CD14-positive monocyte (primary cell): ENCODE measurements around the gene RAPGEF1. TPM values are rescaled to one million over a fixed set of nuclear protein-coding genes. Genes with fewer than 3 reads are reported as not detected.

Experiments used
- DNase-seq, 3 donors: peaks; one replicate each; pipeline ENCODE4 v3.0.0-alpha.2; 2011 to 2022
- H2AFZ ChIP-seq: 2 replicates; pipeline ENCODE4 v1.6.0; 2012; ENCODE audit warnings: mild to moderate bottlenecking, low read depth, low read length, inconsistent platforms; ENCODE audit not compliant: insufficient read depth, poor library complexity, severe bottlenecking
- H3K27ac ChIP-seq, 2 donors: 1 replicate in 1 of 2; 2 replicates in 1 of 2; pipeline ENCODE4 v1.5.1; 2012 to 2013; ENCODE audit warnings: low read length in 2 of 2, control low read depth in 1 of 2, inconsistent platforms in 1 of 2, low read depth in 1 of 2, mild to moderate bottlenecking in 1 of 2
- H3K27me3 ChIP-seq, 2 donors: one replicate each; pipeline versions ENCODE4 v1.6.0 to v1.6.1; 2011 to 2013; ENCODE audit warnings: low read length in 2 of 2; ENCODE audit not compliant: control insufficient read depth in 2 of 2, insufficient read depth in 2 of 2
- H3K36me3 ChIP-seq, 2 donors: replicated peaks in 1 of 2; 1 replicate in 1 of 2; 2 replicates in 1 of 2; pipeline versions ENCODE4 v1.5.1 to v1.6.1; 2012 to 2013; ENCODE audit warnings: low read length in 2 of 2, control low read depth in 1 of 2, inconsistent platforms in 1 of 2, mild to moderate bottlenecking in 1 of 2; ENCODE audit not compliant: insufficient read depth in 2 of 2, control insufficient read depth in 1 of 2
- H3K4me1 ChIP-seq, 2 donors: 1 replicate in 1 of 2; 2 replicates in 1 of 2; pipeline versions ENCODE4 v1.5.1 to v1.6.1; 2012 to 2013; ENCODE audit warnings: low read length in 2 of 2, control low read depth in 1 of 2, inconsistent platforms in 1 of 2, mild to moderate bottlenecking in 1 of 2, moderate library complexity in 1 of 2; ENCODE audit not compliant: insufficient read depth in 2 of 2, control insufficient read depth in 1 of 2
- H3K4me2 ChIP-seq: replicated peaks from 2 replicates; pipeline ENCODE3; 2012; ENCODE audit warnings: low read length, moderate library complexity, mild to moderate bottlenecking; ENCODE audit not compliant: poor library complexity, severe bottlenecking; ENCODE audit errors: extremely low read depth
- H3K4me3 ChIP-seq, 3 experiments: fragments of 200-600 bp in 1 of 3; sonication (generic) in 1 of 3; replicated peaks in 1 of 3; 1 replicate in 2 of 3; 2 replicates in 1 of 3; pipeline ENCODE4 v1.5.1; 2011 to 2013; ENCODE audit warnings: low read length in 3 of 3, mild to moderate bottlenecking in 3 of 3, control low read depth in 2 of 3, low read depth in 2 of 3, inconsistent platforms in 1 of 3, moderate library complexity in 1 of 3
- H3K79me2 ChIP-seq: 2 replicates; pipeline ENCODE4 v1.6.0; 2012; ENCODE audit warnings: mild to moderate bottlenecking, control low read depth, inconsistent platforms, low read length, moderate library complexity; ENCODE audit not compliant: insufficient read depth
- H3K9ac ChIP-seq: 2 replicates; pipeline ENCODE4 v1.6.0; 2017; ENCODE audit warnings: low read length, mild to moderate bottlenecking; ENCODE audit not compliant: insufficient read depth, poor library complexity, severe bottlenecking
- H3K9me3 ChIP-seq, 2 donors: replicated peaks in 1 of 2; 1 replicate in 1 of 2; 2 replicates in 1 of 2; pipeline versions ENCODE4 v1.5.1 to v1.6.1; 2012 to 2013; ENCODE audit warnings: low read length in 2 of 2, control low read depth in 1 of 2; ENCODE audit not compliant: control insufficient read depth in 1 of 2, insufficient read depth in 1 of 2
- H4K20me1 ChIP-seq: 2 replicates; pipeline ENCODE4 v1.6.0; 2012; ENCODE audit warnings: mild to moderate bottlenecking, low read length, control low read depth, moderate library complexity; ENCODE audit not compliant: insufficient read depth
- H3K27ac Mint-ChIP-seq, 7 donors: one replicate each; pipeline ENCODE4 v1.8.0; 2020; ENCODE audit warnings: mild to moderate bottlenecking in 7 of 7, mixed read lengths in 7 of 7, moderate library complexity in 6 of 7, inconsistent platforms in 2 of 7
- H3K27me3 Mint-ChIP-seq, 3 donors: one replicate each; pipeline ENCODE4 v1.8.0; 2021 to 2022; ENCODE audit warnings: low read depth in 3 of 3, mild to moderate bottlenecking in 3 of 3, mixed read lengths in 3 of 3, moderate library complexity in 3 of 3, inconsistent platforms in 1 of 3
- H3K36me3 Mint-ChIP-seq, 2 donors: one replicate each; pipeline ENCODE4 v1.8.0; 2020; ENCODE audit warnings: mixed read lengths in 2 of 2, inconsistent platforms in 1 of 2, mild to moderate bottlenecking in 1 of 2
- H3K4me1 Mint-ChIP-seq: one replicate; pipeline ENCODE4 v1.8.0; 2020; ENCODE audit warnings: mild to moderate bottlenecking, mixed read lengths
- H3K4me3 Mint-ChIP-seq, 2 donors: one replicate each; pipeline ENCODE4 v1.8.0; 2020; ENCODE audit warnings: mild to moderate bottlenecking in 2 of 2, mixed read lengths in 2 of 2, moderate library complexity in 1 of 2
- H3K9me3 Mint-ChIP-seq, 7 donors: one replicate each; pipeline ENCODE4 v1.8.0; 2020 to 2022; ENCODE audit warnings: mixed read lengths in 7 of 7, mild to moderate bottlenecking in 6 of 7, moderate library complexity in 6 of 7, inconsistent platforms in 2 of 7
- whole genome bisulfite sequencing: methylation state at CpG from one replicate; pipeline ENCODE4 v1.1.5; 2013; ENCODE audit warnings: missing lambda C conversion rate; ENCODE audit not compliant: insufficient coverage; 5-methylcytosine and 5-hydroxymethylcytosine counted together
- intact Hi-C, 2 donors: fragments of 100-400 bp; cut with micrococcal nuclease; formaldehyde crosslinking; loops; one replicate each; pipeline versions ENCODE4 v1.15.0 to v1.15.1; 2023
- polyA plus RNA-seq, 3 donors: library from polyadenylated mRNA; depleted of rRNA in 1 of 3; unstranded in 2 of 3; stranded (reverse) in 1 of 3; fragments of 300-500 nt in 2 of 3; fragments of >200 nt in 1 of 3; fragmentation: Illumina TruSeq in 2 of 3; gene quantifications; 1 replicate in 2 of 3; 2 replicates in 1 of 3; pipeline ENCODE4 v1.2.3, GENCODE V29; 2012 to 2021
- TF ChIP-seq, protein P1 (sequence below): fragments of 200-600 bp; IDR thresholded peaks from one replicate; pipeline ENCODE4 v1.8.0; 2022; ENCODE audit warnings: antibody characterized with exemption, mild to moderate bottlenecking

RAPGEF1 gene
- polyA plus RNA-seq, 3 donors, result 1.7 to 71.7 (median 3.0) TPM

DNA sequence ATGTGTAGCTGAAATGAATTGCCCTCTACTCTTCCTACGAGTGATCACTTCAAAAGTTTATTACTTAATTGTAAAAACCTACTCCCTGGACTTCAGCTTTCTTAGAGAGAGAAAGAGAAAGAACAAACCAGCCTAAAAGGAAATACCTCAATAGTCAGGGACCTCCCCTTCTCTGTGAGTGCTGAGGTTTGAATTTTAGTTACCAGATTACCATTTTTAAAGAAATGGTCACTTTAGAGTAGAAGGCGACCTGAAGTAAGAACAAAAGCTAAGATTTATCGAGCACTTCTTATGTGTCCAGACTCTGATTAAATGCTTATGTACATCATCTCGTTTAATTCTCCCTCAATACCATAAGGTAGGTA is 11.3 kb downstream of the RAPGEF1 start:
- no CpG with 5 or more reads among the region's 4 CpGs for WGBS
- TF ChIP-seq, protein P1, sequence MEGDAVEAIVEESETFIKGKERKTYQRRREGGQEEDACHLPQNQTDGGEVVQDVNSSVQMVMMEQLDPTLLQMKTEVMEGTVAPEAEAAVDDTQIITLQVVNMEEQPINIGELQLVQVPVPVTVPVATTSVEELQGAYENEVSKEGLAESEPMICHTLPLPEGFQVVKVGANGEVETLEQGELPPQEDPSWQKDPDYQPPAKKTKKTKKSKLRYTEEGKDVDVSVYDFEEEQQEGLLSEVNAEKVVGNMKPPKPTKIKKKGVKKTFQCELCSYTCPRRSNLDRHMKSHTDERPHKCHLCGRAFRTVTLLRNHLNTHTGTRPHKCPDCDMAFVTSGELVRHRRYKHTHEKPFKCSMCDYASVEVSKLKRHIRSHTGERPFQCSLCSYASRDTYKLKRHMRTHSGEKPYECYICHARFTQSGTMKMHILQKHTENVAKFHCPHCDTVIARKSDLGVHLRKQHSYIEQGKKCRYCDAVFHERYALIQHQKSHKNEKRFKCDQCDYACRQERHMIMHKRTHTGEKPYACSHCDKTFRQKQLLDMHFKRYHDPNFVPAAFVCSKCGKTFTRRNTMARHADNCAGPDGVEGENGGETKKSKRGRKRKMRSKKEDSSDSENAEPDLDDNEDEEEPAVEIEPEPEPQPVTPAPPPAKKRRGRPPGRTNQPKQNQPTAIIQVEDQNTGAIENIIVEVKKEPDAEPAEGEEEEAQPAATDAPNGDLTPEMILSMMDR, result no peak
- Histone ChIP-seq H3K36me3 (peaks cover 0 to 9% of the 10 kb centered on the region in 2 donors), H2AFZ (no peak overlapping the region), H3K27me3 (no peaks in the 10 kb centered on the region), H3K79me2 (peaks cover 95% of the 10 kb centered on the region), H3K9me3 (no peaks in the 10 kb centered on the region), H3K4me3 (peak overlapping the region in 1 of 3 experiments; percentile 21), H3K27ac (peak overlapping the region; percentile 95 to 96), H4K20me1 (peaks cover 29% of the 10 kb centered on the region), H3K4me2 (peak overlapping the region; percentile 20), H3K9ac (peak overlapping the region; percentile 66), H3K4me1 (peaks cover 64 to 65% of the 10 kb centered on the region in 2 donors)
- peaks cover 36 to 48% of the 10 kb centered on the region in 2 donors for H3K36me3 Mint-ChIP-seq
- peak overlapping the region; percentile 47 to 48 for H3K4me3 Mint-ChIP-seq
- H3K27me3 Mint-ChIP-seq, result no peaks in the 10 kb centered on the region
- H3K27ac Mint-ChIP-seq, result peak overlapping the region; percentile 88 to 96 (median 94)
- DNase-seq, result no peak
- intact Hi-C loops, result no loop called here
- H3K4me1 Mint-ChIP-seq, result peaks cover 75% of the 10 kb centered on the region
- peaks cover 0 to 3% (median 0%) of the 10 kb centered on the region in 7 donors for H3K9me3 Mint-ChIP-seq

DNA sequence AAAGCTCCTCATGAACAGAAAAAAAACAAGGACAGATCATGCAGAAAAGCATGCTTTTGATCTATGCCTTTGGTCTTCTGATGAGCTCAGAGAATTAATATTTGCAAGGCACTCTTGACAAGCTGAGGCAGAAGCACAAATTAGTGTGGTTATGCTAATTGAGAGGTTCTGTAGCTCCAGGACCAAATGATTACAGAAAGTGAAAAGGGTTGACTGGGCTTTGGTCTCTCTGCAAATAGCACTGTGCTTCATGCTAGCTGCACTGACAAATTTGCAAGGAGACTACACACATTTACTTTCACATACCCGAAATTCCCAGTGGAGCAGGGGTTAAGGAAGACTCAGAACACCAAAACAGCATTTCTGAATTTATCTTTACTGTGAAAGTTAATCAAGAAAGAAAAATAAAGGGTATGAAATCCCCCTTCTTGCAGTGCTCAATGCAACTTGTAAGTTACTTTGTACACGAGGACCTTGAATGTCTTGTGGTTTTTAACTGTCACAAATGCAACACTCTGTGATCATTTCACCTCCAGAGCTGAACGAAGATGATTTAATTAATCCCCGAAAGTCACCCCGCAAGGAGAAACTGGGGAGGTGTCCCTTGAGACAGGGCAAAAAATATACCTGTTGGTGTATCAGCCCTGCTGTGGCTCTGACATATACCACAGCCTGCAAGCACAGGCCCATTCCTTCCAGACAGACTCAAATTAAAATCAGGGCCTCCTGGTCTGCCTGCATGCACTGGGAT is 11.9 kb downstream of the RAPGEF1 start:
- Histone ChIP-seq H3K79me2 (peaks cover 97% of the 10 kb centered on the region), H3K4me3 (peak overlapping the region in 1 of 3 experiments; percentile 21), H3K27me3 (no peaks in the 10 kb centered on the region), H3K27ac (peak overlapping the region; percentile 50 to 95), H3K4me1 (peaks cover 58 to 59% of the 10 kb centered on the region in 2 donors), H3K4me2 (peak overlapping the region; percentile 20), H3K36me3 (peaks cover 0 to 9% of the 10 kb centered on the region in 2 donors), H2AFZ (no peak overlapping the region), H4K20me1 (peaks cover 33% of the 10 kb centered on the region), H3K9me3 (no peaks in the 10 kb centered on the region), H3K9ac (peak overlapping the region; percentile 66)
- peak overlapping the region; percentile 47 to 48 for H3K4me3 Mint-ChIP-seq
- peaks cover 71% of the 10 kb centered on the region for H3K4me1 Mint-ChIP-seq
- TF ChIP-seq, protein P1, result no peak
- no CpG with 5 or more reads among the region's 5 CpGs for WGBS
- intact Hi-C loops, result no loop called here
- H3K9me3 Mint-ChIP-seq, result peaks cover 0 to 3% (median 0%) of the 10 kb centered on the region in 7 donors
- H3K27ac Mint-ChIP-seq, result peak overlapping the region; percentile 88 to 96 (median 94)
- H3K27me3 Mint-ChIP-seq, result no peaks in the 10 kb centered on the region
- peaks cover 40 to 49% of the 10 kb centered on the region in 2 donors for H3K36me3 Mint-ChIP-seq
- no peak for DNase-seq
